Gastrocnemius medialis (tissue), 4 donors: ENCODE data around the gene MICALL2. TPM values are rescaled to one million over a fixed set of nuclear protein-coding genes. Genes with fewer than 3 reads are reported as not detected.

Source experiments
- ATAC-seq, 2 donors: fragments of 150-250 bp; one replicate each; pipeline ENCODE4 v1.9.1; 2016
- DNase-seq, 2 donors: peaks; one replicate each; pipeline ENCODE4 v3.0.0-alpha.2; 2019
- H3K27ac ChIP-seq, 4 donors: fragments of 200-600 bp; sonication (generic); 1 replicate in 1 of 4; 2 replicates in 3 of 4; pipeline ENCODE4 v1.5.1; 2016 to 2018; ENCODE audit warnings: mild to moderate bottlenecking in 2 of 4, moderate library complexity in 1 of 4
- H3K27me3 ChIP-seq, 3 donors: fragments of 200-600 bp; sonication (generic) in 2 of 3; 1 replicate in 1 of 3; 2 replicates in 2 of 3; pipeline versions ENCODE4 v1.5.1 to v1.6.0; 2016 to 2019; ENCODE audit warnings: mild to moderate bottlenecking in 1 of 3, moderate library complexity in 1 of 3
- H3K36me3 ChIP-seq, 2 donors: fragments of 200-600 bp; sonication (generic) in 1 of 2; one replicate each; pipeline ENCODE4 v1.5.1; 2017 to 2018
- H3K4me1 ChIP-seq, 2 donors: fragments of 200-600 bp; sonication (generic) in 1 of 2; one replicate each; pipeline ENCODE4 v1.5.1; 2016 to 2017; ENCODE audit warnings: mild to moderate bottlenecking in 2 of 2
- H3K4me3 ChIP-seq, 4 donors: fragments of 200-600 bp; sonication (generic) in 3 of 4; 1 replicate in 1 of 4; 2 replicates in 3 of 4; pipeline ENCODE4 v1.5.1; 2016 to 2019; ENCODE audit warnings: mild to moderate bottlenecking in 2 of 4
- H3K9me3 ChIP-seq, 3 donors: fragments of 200-600 bp; sonication (generic) in 2 of 3; 1 replicate in 1 of 3; 2 replicates in 2 of 3; pipeline ENCODE4 v1.5.1; 2016 to 2019
- POLR2A ChIP-seq, 2 donors: fragments of 450-650 bp; IDR thresholded peaks; one replicate each; pipeline ENCODE4 v1.6.1; 2017; ENCODE audit warnings: antibody characterized with exemption in 2 of 2, mild to moderate bottlenecking in 2 of 2, moderate library complexity in 2 of 2
- in situ Hi-C, 4 donors: fragments of 200-750 bp; cut with MboI; loops; one replicate each; pipeline versions ENCODE4 v1.15.0 to v1.8.0; 2017; ENCODE audit warnings: low sequenced_read_pairs in 4 of 4
- intact Hi-C: fragments of 100-400 bp; cut with DNase I; formaldehyde crosslinking; loops from one replicate; pipeline ENCODE4 v1.15.1; 2023; ENCODE audit warnings: low total_unique reads
- total RNA-seq, 4 donors: library from RNA; depleted of rRNA; stranded (reverse); fragments of >200 nt; gene quantifications; one replicate each; pipeline versions ENCODE4 v1.1.0 to v1.2.3, GENCODE V29; 2016
- TF ChIP-seq, protein P1 (sequence below), 5 experiments: fragments of 450-650 bp in 3 of 5; fragments of 200-600 bp in 2 of 5; sonication (generic) in 2 of 5; IDR thresholded peaks in 4 of 5; conservative IDR thresholded peaks in 1 of 5; 1 replicate in 4 of 5; 2 replicates in 1 of 5; pipeline ENCODE4 v1.5.1; 2016 to 2019; ENCODE audit warnings: antibody characterized with exemption in 5 of 5, mild to moderate bottlenecking in 3 of 5, moderate library complexity in 3 of 5

The MICALL2 gene
- total RNA-seq, 4 donors from 2014 or later: 1.6 to 4.8 (median 2.4) TPM

DNA sequence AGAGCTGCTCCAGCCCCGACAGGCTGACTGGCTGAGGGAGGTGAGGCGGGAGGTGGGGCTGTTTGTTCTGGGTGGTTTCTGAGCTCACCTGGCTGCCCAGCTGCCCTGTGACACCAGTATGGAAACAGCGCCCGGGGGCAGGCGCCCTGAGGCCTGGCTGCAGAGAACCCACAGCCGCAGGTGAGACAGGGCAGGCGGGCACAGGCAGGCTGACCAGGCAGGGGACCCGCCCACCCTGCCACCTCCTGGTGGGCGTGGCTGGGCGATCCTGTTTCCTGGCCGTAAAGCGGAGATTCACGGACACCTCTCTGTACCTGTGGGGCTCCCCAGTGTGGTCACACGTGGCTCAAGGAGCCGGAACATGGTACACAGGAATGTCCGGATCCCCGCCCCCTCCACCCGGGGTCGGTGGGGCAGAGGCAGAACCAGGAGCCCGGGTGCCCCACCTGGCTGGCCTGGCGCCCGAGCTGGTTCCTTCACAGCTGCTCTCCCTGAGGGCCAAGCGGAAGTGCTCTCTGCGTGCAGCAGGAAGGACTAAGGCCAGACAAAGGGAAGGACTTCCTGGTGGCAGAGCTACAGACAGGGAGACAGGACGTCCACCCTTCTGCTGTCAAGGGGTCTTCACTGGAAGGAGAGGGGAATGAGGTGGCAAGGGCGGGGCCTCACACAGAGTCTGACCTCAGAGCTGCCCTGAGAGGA is 3.9 kb downstream of the MICALL2 start:
- DNase-seq: no peak
- intact Hi-C loops: loop anchor here (5.0 kb wide), 1 partner anchor 47 kb away; the partner anchor contains the start of gene INTS1
- no peaks in the 10 kb centered on the region for H3K36me3 ChIP-seq
- peaks cover 13 to 18% of the 10 kb centered on the region in 2 donors for H3K4me1 ChIP-seq
- H3K9me3 ChIP-seq: no peaks in the 10 kb centered on the region
- ATAC-seq: no peak
- TF ChIP-seq POLR2A (IDR thresholded peaks at IDR 0.05): no peak
- TF ChIP-seq, protein P1, sequence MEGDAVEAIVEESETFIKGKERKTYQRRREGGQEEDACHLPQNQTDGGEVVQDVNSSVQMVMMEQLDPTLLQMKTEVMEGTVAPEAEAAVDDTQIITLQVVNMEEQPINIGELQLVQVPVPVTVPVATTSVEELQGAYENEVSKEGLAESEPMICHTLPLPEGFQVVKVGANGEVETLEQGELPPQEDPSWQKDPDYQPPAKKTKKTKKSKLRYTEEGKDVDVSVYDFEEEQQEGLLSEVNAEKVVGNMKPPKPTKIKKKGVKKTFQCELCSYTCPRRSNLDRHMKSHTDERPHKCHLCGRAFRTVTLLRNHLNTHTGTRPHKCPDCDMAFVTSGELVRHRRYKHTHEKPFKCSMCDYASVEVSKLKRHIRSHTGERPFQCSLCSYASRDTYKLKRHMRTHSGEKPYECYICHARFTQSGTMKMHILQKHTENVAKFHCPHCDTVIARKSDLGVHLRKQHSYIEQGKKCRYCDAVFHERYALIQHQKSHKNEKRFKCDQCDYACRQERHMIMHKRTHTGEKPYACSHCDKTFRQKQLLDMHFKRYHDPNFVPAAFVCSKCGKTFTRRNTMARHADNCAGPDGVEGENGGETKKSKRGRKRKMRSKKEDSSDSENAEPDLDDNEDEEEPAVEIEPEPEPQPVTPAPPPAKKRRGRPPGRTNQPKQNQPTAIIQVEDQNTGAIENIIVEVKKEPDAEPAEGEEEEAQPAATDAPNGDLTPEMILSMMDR (IDR thresholded peaks at IDR 0.05 in 4 of 5, conservative IDR thresholded peaks at IDR 0.05 in 1 of 5): no peak
- peak overlapping the region in 1 of 4 donors; percentile 4 for H3K4me3 ChIP-seq
- in situ Hi-C loops: no loop called here
- no peaks in the 10 kb centered on the region for H3K27me3 ChIP-seq
- H3K27ac ChIP-seq: peak overlapping the region in 3 of 4 donors; percentile 9 to 33 (median 15)

DNA sequence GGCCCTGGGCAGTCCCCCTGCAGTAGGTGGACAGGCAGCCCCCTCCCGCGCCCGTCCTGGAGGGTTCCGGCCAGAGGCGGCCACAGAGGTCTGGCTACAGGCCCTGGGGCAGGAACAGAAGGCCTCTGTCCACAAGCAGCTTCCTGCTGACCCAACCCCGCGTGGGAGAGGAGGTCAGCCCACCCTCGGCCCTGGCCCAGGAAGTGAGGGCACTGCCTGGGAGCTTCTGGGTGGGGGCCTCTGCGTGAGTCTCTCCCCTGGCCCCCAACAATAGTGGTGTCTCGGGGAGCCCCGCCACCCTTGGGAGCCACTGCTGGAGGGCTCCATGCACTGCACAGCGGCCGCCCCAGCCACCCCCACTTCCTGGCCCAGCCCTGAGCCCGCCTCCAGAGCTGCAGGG is 4.7 kb downstream of the MICALL2 start:
- Histone ChIP-seq H3K27ac (peak overlapping the region in 1 of 4 donors; percentile 33), H3K9me3 (no peaks in the 10 kb centered on the region), H3K4me3 (peak overlapping the region in 1 of 4 donors; percentile 4), H3K36me3 (no peaks in the 10 kb centered on the region), H3K27me3 (no peaks in the 10 kb centered on the region), H3K4me1 (peaks cover 10 to 12% of the 10 kb centered on the region in 2 donors)
- no peak for ATAC-seq
- intact Hi-C loops: no loop called here
- DNase-seq: no peak
- in situ Hi-C loops: no loop called here
- TF ChIP-seq, protein P1 (IDR thresholded peaks at IDR 0.05 in 4 of 5, conservative IDR thresholded peaks at IDR 0.05 in 1 of 5): no peak
- TF ChIP-seq POLR2A (IDR thresholded peaks at IDR 0.05): no peak

DNA sequence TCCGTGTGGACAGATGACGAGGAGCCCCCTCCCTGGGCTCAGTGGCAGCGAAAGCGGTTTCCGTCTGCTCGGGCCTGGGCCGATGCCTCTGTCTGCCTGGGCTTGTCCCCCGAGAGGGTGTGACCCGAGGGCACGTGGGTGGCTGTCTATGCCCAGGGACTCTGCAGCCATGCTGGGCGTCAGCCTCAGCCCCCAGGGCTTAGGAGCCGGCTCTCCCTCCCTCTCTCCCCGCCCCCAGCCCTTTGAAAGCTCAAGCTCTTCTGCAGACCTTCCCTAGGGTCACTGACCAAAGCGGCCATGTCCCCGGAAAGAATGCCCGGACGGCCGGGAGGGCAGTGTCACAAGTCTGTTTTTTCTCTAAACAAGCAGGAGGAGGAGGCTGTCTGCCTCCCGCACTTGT is 7.1 kb downstream of the MICALL2 start:
- ATAC-seq: no peak
- in situ Hi-C loops (no loop called here), intact Hi-C loops (no loop called here)
- no peak for DNase-seq
- no peak overlapping the region for H3K27ac ChIP-seq
- TF ChIP-seq, protein P1 (IDR thresholded peaks at IDR 0.05 in 4 of 5, conservative IDR thresholded peaks at IDR 0.05 in 1 of 5): no peak
- TF ChIP-seq POLR2A (IDR thresholded peaks at IDR 0.05): no peak
- H3K4me3 ChIP-seq: no peak overlapping the region
- no peaks in the 10 kb centered on the region for H3K9me3 ChIP-seq
- H3K4me1 ChIP-seq: no peaks in the 10 kb centered on the region
- no peaks in the 10 kb centered on the region for H3K36me3 ChIP-seq
- H3K27me3 ChIP-seq: no peaks in the 10 kb centered on the region

DNA sequence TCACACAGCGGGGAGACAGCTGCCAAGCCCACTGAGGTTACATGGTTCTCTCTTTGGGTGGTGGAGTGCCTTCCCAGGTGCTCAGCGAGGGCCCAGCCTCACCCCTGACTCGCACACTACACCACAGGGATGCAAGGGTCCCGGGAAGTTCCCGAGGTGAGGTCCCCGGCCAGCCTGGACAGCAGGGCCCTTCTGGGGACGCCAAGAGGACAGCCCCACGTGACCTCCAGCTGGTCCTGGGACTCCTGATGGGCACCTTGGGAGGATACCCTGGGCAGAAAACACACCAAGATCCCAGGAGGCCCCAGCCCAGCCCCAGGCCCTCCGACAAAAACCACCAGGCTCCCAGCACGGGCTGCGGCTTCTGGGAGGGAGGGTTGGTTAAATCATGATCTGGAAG is 8.3 kb downstream of the MICALL2 start:
- no peak for TF ChIP-seq POLR2A (IDR thresholded peaks at IDR 0.05)
- TF ChIP-seq, protein P1 (IDR thresholded peaks at IDR 0.05 in 4 of 5, conservative IDR thresholded peaks at IDR 0.05 in 1 of 5): no peak
- ATAC-seq (no peak), DNase-seq (no peak)
- no peaks in the 10 kb centered on the region for H3K4me1 ChIP-seq
- H3K4me3 ChIP-seq: no peak overlapping the region
- H3K27me3 ChIP-seq: no peaks in the 10 kb centered on the region
- in situ Hi-C loops: no loop called here
- H3K36me3 ChIP-seq: no peaks in the 10 kb centered on the region
- H3K27ac ChIP-seq: no peak overlapping the region
- no peaks in the 10 kb centered on the region for H3K9me3 ChIP-seq
- intact Hi-C loops: no loop called here
